GM12865 (cell line): ENCODE results near the gene ESR1.

ENCODE experiments used
- DNase-seq: peaks from one replicate; pipeline ENCODE4 v3.0.0; 2010; ENCODE audit warnings: low read depth
- H3K4me3 ChIP-seq: 2 replicates; pipeline ENCODE4 v1.5.1; 2011; ENCODE audit warnings: mild to moderate bottlenecking, low read depth, low read length, control low read depth
- TF ChIP-seq, protein P1 (sequence below): IDR thresholded peaks from 2 replicates; pipeline ENCODE4 v1.5.1; 2011; ENCODE audit warnings: low read length, control low read depth, low read depth, inconsistent platforms; ENCODE audit not compliant: insufficient read depth; ENCODE audit errors: missing control alignments

ESR1 gene

GRCh38 chr6:151796842-151797530, 10.5 kb upstream of the ESR1 start:
- TF ChIP-seq, protein P1, sequence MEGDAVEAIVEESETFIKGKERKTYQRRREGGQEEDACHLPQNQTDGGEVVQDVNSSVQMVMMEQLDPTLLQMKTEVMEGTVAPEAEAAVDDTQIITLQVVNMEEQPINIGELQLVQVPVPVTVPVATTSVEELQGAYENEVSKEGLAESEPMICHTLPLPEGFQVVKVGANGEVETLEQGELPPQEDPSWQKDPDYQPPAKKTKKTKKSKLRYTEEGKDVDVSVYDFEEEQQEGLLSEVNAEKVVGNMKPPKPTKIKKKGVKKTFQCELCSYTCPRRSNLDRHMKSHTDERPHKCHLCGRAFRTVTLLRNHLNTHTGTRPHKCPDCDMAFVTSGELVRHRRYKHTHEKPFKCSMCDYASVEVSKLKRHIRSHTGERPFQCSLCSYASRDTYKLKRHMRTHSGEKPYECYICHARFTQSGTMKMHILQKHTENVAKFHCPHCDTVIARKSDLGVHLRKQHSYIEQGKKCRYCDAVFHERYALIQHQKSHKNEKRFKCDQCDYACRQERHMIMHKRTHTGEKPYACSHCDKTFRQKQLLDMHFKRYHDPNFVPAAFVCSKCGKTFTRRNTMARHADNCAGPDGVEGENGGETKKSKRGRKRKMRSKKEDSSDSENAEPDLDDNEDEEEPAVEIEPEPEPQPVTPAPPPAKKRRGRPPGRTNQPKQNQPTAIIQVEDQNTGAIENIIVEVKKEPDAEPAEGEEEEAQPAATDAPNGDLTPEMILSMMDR, result no peak

GRCh38 chr6:151803743-151804142, 3.7 kb upstream of the ESR1 start:
- TF ChIP-seq, protein P1, result no peak
- no peak for DNase-seq

More at GRCh38 chr6:151796842-151797530, 10.5 kb upstream of the ESR1 start:
- no peak overlapping the region for H3K4me3 ChIP-seq
- DNase-seq, result no peak

GRCh38 chr6:151804585-151805285, 2.7 kb upstream of the ESR1 start:
- no peak for DNase-seq
- TF ChIP-seq, protein P1, result no peak
- no peak overlapping the region for H3K4me3 ChIP-seq

More at GRCh38 chr6:151803743-151804142, 3.7 kb upstream of the ESR1 start:
- H3K4me3 ChIP-seq, result no peak overlapping the region

DNA sequence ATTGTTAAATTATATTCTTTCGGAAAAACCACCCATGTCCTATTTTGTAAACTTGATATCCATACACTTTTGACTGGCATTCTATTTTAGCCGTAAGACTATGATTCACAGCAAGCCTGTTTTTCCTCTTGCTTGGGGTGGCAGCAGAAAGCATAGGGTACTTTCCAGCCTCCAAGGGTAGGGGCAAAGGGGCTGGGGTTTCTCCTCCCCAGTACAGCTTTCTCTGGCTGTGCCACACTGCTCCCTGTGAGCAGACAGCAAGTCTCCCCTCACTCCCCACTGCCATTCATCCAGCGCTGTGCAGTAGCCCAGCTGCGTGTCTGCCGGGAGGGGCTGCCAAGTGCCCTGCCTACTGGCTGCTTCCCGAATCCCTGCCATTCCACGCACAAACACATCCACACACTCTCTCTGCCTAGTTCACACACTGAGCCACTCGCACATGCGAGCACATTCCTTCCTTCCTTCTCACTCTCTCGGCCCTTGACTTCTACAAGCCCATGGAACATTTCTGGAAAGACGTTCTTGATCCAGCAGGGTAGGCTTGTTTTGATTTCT, 2.1 kb upstream of the ESR1 start:
- DNase-seq, result no peak
- TF ChIP-seq, protein P1, result no peak
- no peak overlapping the region for H3K4me3 ChIP-seq

- no peak overlapping the region for H3K4me3 ChIP-seq
These were observed 547 bp upstream of the ESR1 start for GRCh38 chr6:151806757-151807512.

More at GRCh38 chr6:151806757-151807512, 547 bp upstream of the ESR1 start:
- no peak for DNase-seq
- TF ChIP-seq, protein P1, result no peak
